Type B pancreatic cell (in vitro differentiated cells): Measurements from ENCODE around the gene FGFR1OP2. TPM values are rescaled to one million over a fixed set of nuclear protein-coding genes. Genes with fewer than 3 reads are reported as not detected.

Experiments
- DNase-seq: peaks from one replicate; pipeline ENCODE4 v3.0.0; 2021; ENCODE audit warnings: mixed read lengths; ENCODE audit not compliant: unreplicated experiment; ENCODE audit errors: extremely low spot score
- H3K27ac Mint-ChIP-seq: 2 replicates; pipeline ENCODE4 v1.8.0; 2021; ENCODE audit warnings: mild to moderate bottlenecking, mixed read lengths
- H3K27me3 Mint-ChIP-seq: 2 replicates; pipeline ENCODE4 v1.8.0; 2021; ENCODE audit warnings: mixed read lengths
- H3K36me3 Mint-ChIP-seq: 2 replicates; pipeline ENCODE4 v1.8.0; 2021; ENCODE audit warnings: mixed read lengths
- H3K4me1 Mint-ChIP-seq: one replicate; pipeline ENCODE4 v1.8.0; 2021; ENCODE audit warnings: mixed read lengths; ENCODE audit not compliant: unreplicated experiment
- H3K4me3 Mint-ChIP-seq: 2 replicates; pipeline ENCODE4 v1.8.0; 2021; ENCODE audit warnings: mild to moderate bottlenecking, mixed read lengths
- H3K9me3 Mint-ChIP-seq: 2 replicates; pipeline ENCODE4 v1.8.0; 2021; ENCODE audit warnings: mixed read lengths
- total RNA-seq: library from RNA; stranded (reverse); gene quantifications from 2 replicates; pipeline ENCODE4 v1.2.1, GENCODE V29; 2021; ENCODE audit warnings: low replicate concordance
- TF ChIP-seq, protein P1 (sequence below): fragments of 200-600 bp; sonication (generic); conservative IDR thresholded peaks from 2 replicates; pipeline ENCODE4 v1.5.0; 2021; ENCODE audit warnings: antibody characterized with exemption, mild to moderate bottlenecking

The FGFR1OP2 gene
- total RNA-seq, 1 donor from 2014 or later, result 46.9 TPM

DNA sequence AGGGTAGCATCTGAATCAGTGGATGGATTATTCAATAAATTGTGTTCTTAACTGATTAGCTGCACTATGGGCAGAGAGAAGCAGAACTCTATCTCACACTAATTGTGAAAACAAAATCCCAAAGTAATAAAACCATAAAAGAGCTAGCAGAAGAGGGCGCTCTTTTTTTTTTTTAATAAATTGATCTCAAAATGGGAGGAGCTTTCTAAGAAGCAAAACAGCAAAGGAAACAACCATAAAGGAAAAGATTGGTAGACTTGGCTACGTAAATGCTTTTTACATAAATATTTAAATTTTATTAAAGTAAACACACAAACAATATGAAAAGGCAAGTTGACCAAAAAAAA, 77.4 kb downstream of the FGFR1OP2 start:
- Mint-ChIP-seq H3K27ac (peak overlapping the region; percentile 92), H3K27me3 (peaks cover 4% of the 10 kb centered on the region), H3K4me1 (no peaks in the 10 kb centered on the region), H3K36me3 (peaks cover 8% of the 10 kb centered on the region), H3K4me3 (peak overlapping the region; percentile 15), H3K9me3 (no peaks in the 10 kb centered on the region)
- TF ChIP-seq, protein P1, sequence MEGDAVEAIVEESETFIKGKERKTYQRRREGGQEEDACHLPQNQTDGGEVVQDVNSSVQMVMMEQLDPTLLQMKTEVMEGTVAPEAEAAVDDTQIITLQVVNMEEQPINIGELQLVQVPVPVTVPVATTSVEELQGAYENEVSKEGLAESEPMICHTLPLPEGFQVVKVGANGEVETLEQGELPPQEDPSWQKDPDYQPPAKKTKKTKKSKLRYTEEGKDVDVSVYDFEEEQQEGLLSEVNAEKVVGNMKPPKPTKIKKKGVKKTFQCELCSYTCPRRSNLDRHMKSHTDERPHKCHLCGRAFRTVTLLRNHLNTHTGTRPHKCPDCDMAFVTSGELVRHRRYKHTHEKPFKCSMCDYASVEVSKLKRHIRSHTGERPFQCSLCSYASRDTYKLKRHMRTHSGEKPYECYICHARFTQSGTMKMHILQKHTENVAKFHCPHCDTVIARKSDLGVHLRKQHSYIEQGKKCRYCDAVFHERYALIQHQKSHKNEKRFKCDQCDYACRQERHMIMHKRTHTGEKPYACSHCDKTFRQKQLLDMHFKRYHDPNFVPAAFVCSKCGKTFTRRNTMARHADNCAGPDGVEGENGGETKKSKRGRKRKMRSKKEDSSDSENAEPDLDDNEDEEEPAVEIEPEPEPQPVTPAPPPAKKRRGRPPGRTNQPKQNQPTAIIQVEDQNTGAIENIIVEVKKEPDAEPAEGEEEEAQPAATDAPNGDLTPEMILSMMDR, result peak; percentile 72
- DNase-seq, result no peak

Other genes starting within 250 kb of the FGFR1OP2 start
- gene ITPR2, start 105.3 kb upstream of the FGFR1OP2 start, total RNA-seq, result 33.7 and 80.6 TPM in 2 replicates
- gene INTS13, start 489 bp upstream of the FGFR1OP2 start, total RNA-seq, result 30.3 and 34.1 TPM in 2 replicates
- 49.6 and 158 TPM in 2 replicates for gene TM7SF3, start 75.9 kb downstream of the FGFR1OP2 start, total RNA-seq
- 48.2 and 102 TPM in 2 replicates for gene MED21, start 84.1 kb downstream of the FGFR1OP2 start, total RNA-seq
- gene C12orf71, start 144.1 kb downstream of the FGFR1OP2 start, total RNA-seq, result not detected in 2 replicates